Mesenchymal stem cell (in vitro differentiated cells and primary cell): ENCODE measurements around the gene RAD54L.
"Not testable (repeated sequence)": the region's sequence is repeated elsewhere in the genome, so short reads cannot be mapped to it uniquely, and the experiment has no call there.

Experiments
- DNase-seq: peaks from one replicate; pipeline ENCODE4 v3.0.0-alpha.2; 2013
- H2AFZ ChIP-seq: one replicate; pipeline ENCODE4 v1.6.1; 2013; ENCODE audit warnings: low read depth, mild to moderate bottlenecking, control low read depth, inconsistent platforms, low read length, moderate library complexity
- H2AK5ac ChIP-seq: 2 replicates; pipeline ENCODE4 v1.6.1; 2013; ENCODE audit warnings: low read length, moderate library complexity, mild to moderate bottlenecking, inconsistent platforms; ENCODE audit not compliant: severe bottlenecking
- H2BK120ac ChIP-seq: one replicate; pipeline ENCODE4 v1.6.1; 2013; ENCODE audit warnings: low read depth, mild to moderate bottlenecking, inconsistent platforms, low read length, moderate library complexity
- H2BK12ac ChIP-seq, 2 experiments: one replicate each; pipeline ENCODE4 v1.6.1; 2013; ENCODE audit warnings: inconsistent platforms in 2 of 2, low read length in 2 of 2, mild to moderate bottlenecking in 2 of 2, moderate library complexity in 2 of 2, control low read depth in 1 of 2
- H2BK15ac ChIP-seq: one replicate; pipeline ENCODE4 v1.6.1; 2013; ENCODE audit warnings: mild to moderate bottlenecking, low read depth, inconsistent platforms; ENCODE audit not compliant: poor library complexity, severe bottlenecking
- H2BK5ac ChIP-seq: 2 replicates; pipeline ENCODE4 v1.6.1; 2013; ENCODE audit warnings: low read depth, mild to moderate bottlenecking, low read length, control low read depth, inconsistent platforms; ENCODE audit not compliant: poor library complexity, severe bottlenecking
- H3K14ac ChIP-seq, 2 experiments: one replicate each; pipeline ENCODE4 v1.6.1; 2013; ENCODE audit warnings: inconsistent platforms in 2 of 2, low read length in 2 of 2, control low read depth in 1 of 2, mild to moderate bottlenecking in 1 of 2, moderate library complexity in 1 of 2
- H3K18ac ChIP-seq, 2 experiments: one replicate each; pipeline ENCODE4 v1.6.1; 2013; ENCODE audit warnings: inconsistent platforms in 2 of 2, low read length in 2 of 2, control low read depth in 1 of 2, low read depth in 1 of 2, mild to moderate bottlenecking in 1 of 2
- H3K23ac ChIP-seq, 2 experiments: one replicate each; pipeline ENCODE4 v1.6.1; 2013; ENCODE audit warnings: inconsistent platforms in 2 of 2, low read length in 2 of 2, mild to moderate bottlenecking in 2 of 2, moderate library complexity in 2 of 2, control low read depth in 1 of 2
- H3K27ac ChIP-seq: 2 replicates; pipeline ENCODE4 v1.5.1; 2013; ENCODE audit warnings: mild to moderate bottlenecking, moderate library complexity, low read length, control low read depth, inconsistent platforms; ENCODE audit not compliant: poor library complexity, severe bottlenecking
- H3K27me3 ChIP-seq, 2 experiments: 2 replicates each; pipeline versions ENCODE4 v1.6.1 to v1.7.0; 2013; ENCODE audit warnings: low read length in 2 of 2, mild to moderate bottlenecking in 2 of 2, moderate library complexity in 2 of 2, control low read depth in 1 of 2, inconsistent platforms in 1 of 2; ENCODE audit not compliant: control insufficient read depth in 1 of 2, insufficient read depth in 1 of 2
- H3K36me3 ChIP-seq, 2 experiments: 2 replicates each; pipeline versions ENCODE4 v1.6.1 to v1.7.0; 2013; ENCODE audit warnings: low read length in 2 of 2, control low read depth in 1 of 2, inconsistent platforms in 1 of 2, low read depth in 1 of 2, mild to moderate bottlenecking in 1 of 2; ENCODE audit not compliant: insufficient read depth in 2 of 2, control insufficient read depth in 1 of 2
- H3K4ac ChIP-seq, 2 experiments: one replicate each; pipeline ENCODE4 v1.6.1; 2013; ENCODE audit warnings: inconsistent platforms in 2 of 2, low read length in 2 of 2, mild to moderate bottlenecking in 2 of 2, moderate library complexity in 2 of 2, control low read depth in 1 of 2, low read depth in 1 of 2
- H3K4me1 ChIP-seq: 2 replicates; pipeline ENCODE4 v1.6.1; 2013; ENCODE audit warnings: low read depth, low read length, control low read depth; ENCODE audit not compliant: control insufficient read depth, insufficient read depth
- H3K4me2 ChIP-seq: 2 replicates; pipeline ENCODE4 v1.6.1; 2013; ENCODE audit warnings: low read length, mild to moderate bottlenecking, inconsistent platforms; ENCODE audit not compliant: poor library complexity, severe bottlenecking
- H3K4me3 ChIP-seq, 2 experiments: 2 replicates each; pipeline versions ENCODE4 v1.5.1 to v1.7.0; 2013; ENCODE audit warnings: low read length in 2 of 2, mild to moderate bottlenecking in 2 of 2, control low read depth in 1 of 2, low read depth in 1 of 2; ENCODE audit not compliant: insufficient read depth in 1 of 2
- H3K79me1 ChIP-seq: replicated peaks from 2 replicates; pipeline ENCODE4 v1.6.1; 2013; ENCODE audit warnings: mild to moderate bottlenecking, control low read depth, low read length, inconsistent platforms; ENCODE audit not compliant: poor library complexity, severe bottlenecking
- H3K9ac ChIP-seq: 2 replicates; pipeline ENCODE4 v1.7.0; 2013; ENCODE audit warnings: mild to moderate bottlenecking, low read length, moderate library complexity
- H3K9me3 ChIP-seq: 2 replicates; pipeline ENCODE4 v1.7.0; 2013; ENCODE audit warnings: mild to moderate bottlenecking, low read length; ENCODE audit not compliant: control insufficient read depth
- H4K8ac ChIP-seq: one replicate; pipeline ENCODE4 v1.6.1; 2013; ENCODE audit warnings: inconsistent platforms, mild to moderate bottlenecking, low read length, moderate library complexity
- H4K91ac ChIP-seq: one replicate; pipeline ENCODE4 v1.6.1; 2013; ENCODE audit warnings: mild to moderate bottlenecking, low read length, inconsistent platforms
- WGBS: methylation state at CpG from one replicate; pipeline ENCODE4 v1.1.7; 2013; ENCODE audit warnings: mixed read lengths; 5-methylcytosine and 5-hydroxymethylcytosine counted together

RAD54L gene

DNA sequence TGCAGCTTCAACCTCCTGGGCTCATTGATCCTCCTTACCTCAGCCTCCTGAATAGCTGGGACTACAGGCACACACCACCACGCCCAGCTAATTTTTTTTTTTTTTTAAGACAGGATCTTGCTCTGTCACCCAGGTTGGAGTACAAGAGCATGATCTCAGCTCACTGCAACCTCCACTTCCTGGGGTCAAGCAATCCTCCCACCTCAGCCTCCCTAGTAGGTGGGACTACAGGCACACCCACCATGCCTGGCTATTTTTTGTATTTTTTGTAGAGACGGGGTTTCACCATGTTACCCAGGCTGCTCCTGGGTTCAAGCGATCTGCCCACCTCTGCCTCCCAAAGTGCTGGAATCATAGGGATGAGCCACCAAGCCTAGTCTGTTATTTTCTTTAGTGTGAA, 3.7 kb upstream of the RAD54L start:
- H3K4me1 ChIP-seq, H3K9ac ChIP-seq, H2BK5ac ChIP-seq, H3K9me3 ChIP-seq, H2AFZ ChIP-seq, H3K4me2 ChIP-seq, H2BK15ac ChIP-seq, H2BK12ac ChIP-seq, H3K27ac ChIP-seq, H3K18ac ChIP-seq, H3K14ac ChIP-seq, H3K4ac ChIP-seq, H2BK120ac ChIP-seq, H3K79me1 ChIP-seq, H4K8ac ChIP-seq, H3K23ac ChIP-seq, H2AK5ac ChIP-seq, H3K36me3 ChIP-seq, H3K4me3 ChIP-seq, H4K91ac ChIP-seq, H3K27me3 ChIP-seq, DNase-seq: not testable (repeated sequence)
- WGBS, result 99% methylated on average over 3 of the region's 3 CpGs

DNA sequence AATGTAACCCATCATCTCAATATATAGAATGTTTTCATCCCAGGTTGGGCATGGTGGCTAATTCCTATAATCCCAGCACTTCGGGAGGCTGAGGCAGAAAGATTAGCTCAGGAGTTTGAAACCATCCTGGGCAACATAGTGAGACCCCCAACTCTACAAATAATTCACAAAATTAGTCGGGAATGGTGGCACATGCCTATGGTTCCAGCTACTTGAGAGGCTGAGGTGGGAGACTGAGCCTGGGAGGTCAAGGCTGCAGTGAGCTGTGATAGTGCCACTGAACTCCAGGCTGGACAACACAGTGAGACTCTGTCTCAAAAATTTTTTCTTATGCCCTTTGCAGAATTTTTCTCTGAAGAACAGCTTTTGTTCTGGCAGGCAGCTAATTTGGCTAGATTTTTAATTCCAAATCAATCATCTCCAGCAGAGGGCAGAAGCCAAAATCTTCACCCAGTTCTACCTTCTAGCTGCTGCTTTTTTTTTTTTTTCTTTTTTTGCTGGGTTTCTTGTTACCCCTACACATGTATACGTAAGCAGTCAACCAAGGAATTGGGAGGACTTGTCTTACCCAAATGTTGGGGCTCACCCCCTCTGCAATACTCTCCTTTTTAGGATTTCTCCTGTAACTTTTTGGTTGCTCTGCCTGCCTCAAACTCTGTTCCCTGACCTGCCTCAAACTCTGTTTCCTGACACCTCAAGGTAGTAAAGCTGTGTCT, 2.7 kb upstream of the RAD54L start:
- no peak overlapping the region for H3K9ac ChIP-seq
- WGBS, result 68% methylated on average over 3 of the region's 3 CpGs
- DNase-seq, result peak; percentile 21
- no peaks in the 10 kb centered on the region for H3K9me3 ChIP-seq
- no peak overlapping the region for H2BK15ac ChIP-seq
- H3K4ac ChIP-seq, result no peak overlapping the region
- H3K27ac ChIP-seq, result no peak overlapping the region
- no peak overlapping the region for H3K14ac ChIP-seq
- H4K8ac ChIP-seq, result peak overlapping the region; percentile 42
- H2AFZ ChIP-seq, result no peak overlapping the region
- no peak overlapping the region for H4K91ac ChIP-seq
- peaks cover 13% of the 10 kb centered on the region for H3K4me1 ChIP-seq
- H3K27me3 ChIP-seq, result no peaks in the 10 kb centered on the region
- no peak overlapping the region for H3K18ac ChIP-seq
- no peak overlapping the region for H3K4me3 ChIP-seq
- peaks cover 13% of the 10 kb centered on the region for H3K79me1 ChIP-seq
- H2BK120ac ChIP-seq, result no peak overlapping the region
- H2AK5ac ChIP-seq, result no peak overlapping the region
- H2BK12ac ChIP-seq, result no peak overlapping the region
- H3K23ac ChIP-seq, result no peak overlapping the region
- no peak overlapping the region for H2BK5ac ChIP-seq
- H3K4me2 ChIP-seq, result no peak overlapping the region
- peaks cover 0 to under 1% of the 10 kb centered on the region in 2 experiments for H3K36me3 ChIP-seq

DNA sequence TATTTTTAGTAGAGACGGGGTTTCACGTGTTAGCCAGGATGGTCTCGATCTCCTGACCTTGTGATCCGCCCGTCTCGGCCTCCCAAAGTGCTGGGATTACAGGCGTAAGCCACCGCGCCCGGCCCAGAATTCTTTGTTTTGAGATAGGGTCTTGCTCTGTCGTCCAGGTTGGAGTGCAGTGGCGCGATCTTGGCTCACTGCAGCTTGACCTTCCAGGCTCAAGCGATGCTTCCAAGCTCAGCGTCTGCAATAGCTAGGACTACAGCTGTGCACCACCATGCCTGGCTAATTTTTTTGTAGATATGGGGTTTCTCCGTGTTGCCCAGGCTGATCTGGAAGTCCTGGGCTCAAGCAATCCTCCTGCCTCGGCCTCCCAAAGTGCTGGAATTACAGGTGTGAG, 1.4 kb upstream of the RAD54L start:
- H2BK15ac ChIP-seq, H3K23ac ChIP-seq, H2AFZ ChIP-seq, H3K4ac ChIP-seq, H4K91ac ChIP-seq, H3K4me2 ChIP-seq, H3K27me3 ChIP-seq, H3K9me3 ChIP-seq, H3K36me3 ChIP-seq, H3K27ac ChIP-seq, H3K4me3 ChIP-seq, H3K18ac ChIP-seq, H2AK5ac ChIP-seq, H2BK5ac ChIP-seq, H2BK120ac ChIP-seq, H3K14ac ChIP-seq, DNase-seq, H2BK12ac ChIP-seq: not testable (repeated sequence)
- Histone ChIP-seq H3K9ac (peak overlapping the region; percentile 96), H3K79me1 (peaks cover 13% of the 10 kb centered on the region), H3K4me1 (peaks cover 13% of the 10 kb centered on the region), H4K8ac (peak overlapping the region; percentile 38)
- WGBS, result 96% methylated on average over 17 of the region's 17 CpGs

DNA sequence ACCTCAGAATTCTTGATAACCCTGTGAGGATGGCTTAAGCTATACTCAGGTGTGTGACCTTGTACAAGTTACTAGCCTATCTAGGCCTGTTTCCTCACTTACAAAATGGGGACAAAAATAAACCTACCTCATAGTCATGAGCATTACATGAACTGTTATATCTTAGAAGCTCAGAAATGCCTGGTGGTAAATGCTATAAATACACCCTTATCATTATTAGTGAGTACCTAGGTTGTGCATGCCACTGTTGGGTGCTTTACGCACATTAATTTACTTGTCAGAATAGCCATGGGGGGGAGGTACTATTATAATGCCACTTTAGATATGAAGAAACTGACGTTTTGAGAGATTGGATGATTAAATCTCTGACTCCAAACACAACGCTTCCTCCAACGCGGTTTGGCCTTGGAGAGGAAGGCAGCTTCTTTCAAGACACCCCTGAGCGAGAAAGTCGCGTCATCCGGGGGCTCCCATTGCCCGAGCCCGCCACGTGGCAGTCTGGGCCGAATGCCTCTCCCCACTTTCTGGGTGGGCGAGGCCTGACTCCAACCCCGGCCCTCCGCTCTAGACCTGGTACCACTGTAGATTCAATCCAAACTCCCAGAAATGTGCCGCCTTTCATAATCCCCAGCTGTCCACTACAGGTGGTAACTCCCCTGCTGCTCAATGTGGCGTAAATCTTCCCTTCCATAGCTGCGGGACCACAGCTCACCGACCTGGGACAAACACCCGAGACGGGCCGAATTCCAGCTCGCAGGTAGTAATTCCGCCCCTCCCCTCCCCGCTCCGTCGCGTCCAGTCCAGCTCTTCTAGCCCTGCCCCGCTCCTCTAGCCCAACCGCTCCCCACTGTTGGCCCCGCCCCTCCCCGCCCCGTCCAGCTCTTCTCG, 771 bp upstream of the RAD54L start:
- no peak overlapping the region for H3K18ac ChIP-seq
- H3K4me2 ChIP-seq, result peak overlapping the region; percentile 78
- peak overlapping the region; percentile 38 for H4K8ac ChIP-seq
- peaks cover 13% of the 10 kb centered on the region for H3K4me1 ChIP-seq
- H2AK5ac ChIP-seq, result no peak overlapping the region
- H2BK12ac ChIP-seq, result no peak overlapping the region
- no peak overlapping the region for H3K23ac ChIP-seq
- peaks cover 15% of the 10 kb centered on the region for H3K79me1 ChIP-seq
- peak overlapping the region; percentile 96 for H3K9ac ChIP-seq
- DNase-seq, result peak; percentile 63
- 10% methylated on average over 31 of the region's 35 CpGs for WGBS
- no peak overlapping the region for H3K14ac ChIP-seq
- no peaks in the 10 kb centered on the region for H3K9me3 ChIP-seq
- peak overlapping the region; percentile 17 for H3K27ac ChIP-seq
- H3K36me3 ChIP-seq, result peaks cover 0 to 4% of the 10 kb centered on the region in 2 experiments
- no peak overlapping the region for H2BK120ac ChIP-seq
- peak overlapping the region; percentile 49 for H2AFZ ChIP-seq
- H3K4me3 ChIP-seq, result peak overlapping the region; percentile 61 to 96
- no peak overlapping the region for H4K91ac ChIP-seq
- no peaks in the 10 kb centered on the region for H3K27me3 ChIP-seq
- no peak overlapping the region for H2BK15ac ChIP-seq
- peak overlapping the region in 1 of 2 experiments; percentile 45 for H3K4ac ChIP-seq
- H2BK5ac ChIP-seq, result no peak overlapping the region
